DND-41 (cell line): ENCODE data around the gene SERAC1.

Experiments
- ATAC-seq: fragments of 200-7000 bp; cut with Tn5 transposase; 3 replicates; pipeline ENCODE4 v1.9.1; 2021; ENCODE audit warnings: low read depth; ENCODE audit not compliant: insufficient read depth
- DNase-seq: peaks from one replicate; pipeline ENCODE4 v3.0.0-alpha.2; 2020
- H2AFZ ChIP-seq: 2 replicates; pipeline ENCODE4 v1.6.0; 2012; ENCODE audit warnings: low read depth, low read length
- H3K27ac ChIP-seq: 2 replicates; pipeline ENCODE4 v1.5.1; 2012; ENCODE audit warnings: low read length, inconsistent platforms
- H3K27me3 ChIP-seq: fragments of 200-600 bp; sonication (generic); 2 replicates; pipeline ENCODE4 v1.6.0; 2012; ENCODE audit warnings: low read length, mild to moderate bottlenecking, inconsistent platforms; ENCODE audit not compliant: insufficient read depth, poor library complexity
- H3K36me3 ChIP-seq: 2 replicates; pipeline ENCODE4 v1.5.1; 2012; ENCODE audit warnings: low read length, inconsistent platforms; ENCODE audit not compliant: insufficient read depth
- H3K4me1 ChIP-seq: 2 replicates; pipeline ENCODE4 v1.5.1; 2012; ENCODE audit warnings: mild to moderate bottlenecking, low read length; ENCODE audit not compliant: insufficient read depth
- H3K4me2 ChIP-seq: 2 replicates; pipeline ENCODE4 v1.6.0; 2012; ENCODE audit warnings: mild to moderate bottlenecking, moderate library complexity, low read length, inconsistent platforms; ENCODE audit not compliant: insufficient read depth
- H3K4me3 ChIP-seq, 2 experiments: fragments of 200-600 bp in 1 of 2; shearing (Covaris generic) in 1 of 2; 2 replicates each; pipeline ENCODE4 v1.5.1; 2012 to 2016; ENCODE audit warnings: inconsistent platforms in 2 of 2, low read length in 2 of 2, mild to moderate bottlenecking in 2 of 2, low read depth in 1 of 2, moderate library complexity in 1 of 2
- H3K79me2 ChIP-seq: 2 replicates; pipeline ENCODE4 v1.6.0; 2012; ENCODE audit warnings: low read length, inconsistent platforms; ENCODE audit not compliant: insufficient read depth
- H3K9ac ChIP-seq: 2 replicates; pipeline ENCODE4 v1.6.0; 2012; ENCODE audit warnings: low read depth, mild to moderate bottlenecking, inconsistent platforms, low read length, moderate library complexity
- H3K9me3 ChIP-seq: 2 replicates; pipeline ENCODE4 v1.5.1; 2012; ENCODE audit warnings: low read length, moderate library complexity, mild to moderate bottlenecking, inconsistent platforms; ENCODE audit not compliant: insufficient read depth, severe bottlenecking
- H4K20me1 ChIP-seq: 2 replicates; pipeline ENCODE4 v1.6.0; 2012; ENCODE audit warnings: low read length; ENCODE audit not compliant: insufficient read depth
- CTCF ChIP-seq: IDR thresholded peaks from 2 replicates; pipeline ENCODE4 v1.5.1; 2012; ENCODE audit warnings: borderline replicate concordance, low read length, moderate library complexity, mild to moderate bottlenecking; ENCODE audit not compliant: poor library complexity, severe bottlenecking; ENCODE audit errors: extremely low read depth
- EZH2 ChIP-seq: IDR thresholded peaks from 3 replicates; pipeline ENCODE4 v1.6.1; 2012; ENCODE audit warnings: borderline replicate concordance, low read depth, mild to moderate bottlenecking, moderate library complexity, low read length, inconsistent platforms; ENCODE audit not compliant: severe bottlenecking

The SERAC1 gene

GRCh38 chr6:158086054-158086503, 82.0 kb downstream of the SERAC1 start:
- H2AFZ ChIP-seq: peak overlapping the region; percentile 31; the same call in 1 of the 2 replicates
- TF ChIP-seq CTCF (no peak), EZH2 (no peak)
- H3K36me3 ChIP-seq: peaks cover 58% of the 10 kb centered on the region
- H3K4me1 ChIP-seq: peaks cover 33% of the 10 kb centered on the region
- no peaks in the 10 kb centered on the region for H4K20me1 ChIP-seq
- no peaks in the 10 kb centered on the region for H3K9me3 ChIP-seq
- no peaks in the 10 kb centered on the region for H3K27me3 ChIP-seq
- peak overlapping the region; percentile 99 for H3K27ac ChIP-seq
- H3K4me3 ChIP-seq: peak overlapping the region in 1 of 2 experiments; percentile 58; a peak in 2 of 4 replicates
- DNase-seq (no peak), ATAC-seq (peak; percentile 34)
- H3K9ac ChIP-seq: peak overlapping the region; percentile 77
- peak overlapping the region; percentile 73 for H3K4me2 ChIP-seq
- no peaks in the 10 kb centered on the region for H3K79me2 ChIP-seq

- H3K4me1 ChIP-seq: peaks cover 33% of the 10 kb centered on the region
- no peaks in the 10 kb centered on the region for H3K27me3 ChIP-seq
- DNase-seq (no peak), ATAC-seq (no peak)
- TF ChIP-seq CTCF: no peak
- TF ChIP-seq EZH2: no peak
- peak overlapping the region; percentile 99 for H3K27ac ChIP-seq
- no peak overlapping the region for H3K4me3 ChIP-seq
- no peaks in the 10 kb centered on the region for H3K79me2 ChIP-seq
- H2AFZ ChIP-seq: no peak overlapping the region
- H4K20me1 ChIP-seq: no peaks in the 10 kb centered on the region
- H3K9ac ChIP-seq: peak overlapping the region; percentile 77
- no peaks in the 10 kb centered on the region for H3K9me3 ChIP-seq
- peaks cover 59% of the 10 kb centered on the region for H3K36me3 ChIP-seq
- peak overlapping the region; percentile 73 for H3K4me2 ChIP-seq
These were observed 82.6 kb downstream of the SERAC1 start for GRCh38 chr6:158085261-158086053.

GRCh38 chr6:158083455-158084325, 84.4 kb downstream of the SERAC1 start:
- no peak overlapping the region for H3K4me3 ChIP-seq
- H3K9ac ChIP-seq: no peak overlapping the region
- H3K27ac ChIP-seq: peak overlapping the region; percentile 60
- no peak overlapping the region for H2AFZ ChIP-seq
- no peaks in the 10 kb centered on the region for H3K9me3 ChIP-seq
- no peaks in the 10 kb centered on the region for H3K27me3 ChIP-seq
- ATAC-seq (no peak), DNase-seq (no peak)
- no peaks in the 10 kb centered on the region for H3K79me2 ChIP-seq
- H4K20me1 ChIP-seq: no peaks in the 10 kb centered on the region
- H3K4me1 ChIP-seq: peaks cover 33% of the 10 kb centered on the region
- TF ChIP-seq CTCF (no peak), EZH2 (no peak)
- H3K36me3 ChIP-seq: peaks cover 49% of the 10 kb centered on the region
- H3K4me2 ChIP-seq: no peak overlapping the region
